ENCODE data around the gene PLCG1.

PLCG1 gene

GRCh38 chr20:41143354-41143753 lies 6.0 kb downstream of the PLCG1 start:
- Histone ChIP-seq H3K36me3 (no peaks in the 10 kb centered on the region), H3K4me1 (peaks cover 7 to 89% (median 70%) of the 10 kb centered on the region in 4 donors), H3K4me3 (no peak overlapping the region), H3K27ac (peak overlapping the region in 1 of 2 donors; percentile 31), H3K27me3 (no peaks in the 10 kb centered on the region), H3K9me3 (no peaks in the 10 kb centered on the region)
- no peak for TF ChIP-seq CTCF (IDR thresholded peaks at IDR 0.05)
- peak in 1 of 2 donors; percentile 17 for DNase-seq
- intact Hi-C loops (cut with DNase I; ENCODE audit: low total_unique reads): no loop called here

- H3K4me1 ChIP-seq: peaks cover 7 to 81% (median 64%) of the 10 kb centered on the region in 4 donors
- no peaks in the 10 kb centered on the region for H3K36me3 ChIP-seq
- H3K9me3 ChIP-seq: no peaks in the 10 kb centered on the region
- H3K27me3 ChIP-seq: no peaks in the 10 kb centered on the region
- no peak for DNase-seq
- H3K27ac ChIP-seq: peak overlapping the region; percentile 72 to 73
- intact Hi-C loops (cut with DNase I; ENCODE audit: low total_unique reads): no loop called here
- no peak for TF ChIP-seq CTCF (IDR thresholded peaks at IDR 0.05)
- no peak overlapping the region for H3K4me3 ChIP-seq
Observed at GRCh38 chr20:41145317-41145716, 8.0 kb downstream of the PLCG1 start.

GRCh38 chr20:41145821-41146620 lies 8.7 kb downstream of the PLCG1 start:
- no peak for DNase-seq
- H3K4me3 ChIP-seq: no peak overlapping the region
- TF ChIP-seq CTCF (IDR thresholded peaks at IDR 0.05): no peak
- H3K36me3 ChIP-seq: no peaks in the 10 kb centered on the region
- peak overlapping the region; percentile 72 to 73 for H3K27ac ChIP-seq
- H3K9me3 ChIP-seq: no peaks in the 10 kb centered on the region
- intact Hi-C loops (cut with DNase I; ENCODE audit: low total_unique reads): no loop called here
- H3K4me1 ChIP-seq: peaks cover 6 to 77% (median 59%) of the 10 kb centered on the region in 4 donors
- H3K27me3 ChIP-seq: no peaks in the 10 kb centered on the region

GRCh38 chr20:41147767-41148191 lies 10.4 kb downstream of the PLCG1 start:
- H3K27ac ChIP-seq: peak overlapping the region; percentile 49 to 72
- no peaks in the 10 kb centered on the region for H3K9me3 ChIP-seq
- no peak overlapping the region for H3K4me3 ChIP-seq
- no peak for TF ChIP-seq CTCF (IDR thresholded peaks at IDR 0.05)
- intact Hi-C loops (cut with DNase I; ENCODE audit: low total_unique reads): no loop called here
- H3K27me3 ChIP-seq: no peaks in the 10 kb centered on the region
- peaks cover 0 to 71% (median 56%) of the 10 kb centered on the region in 4 donors for H3K4me1 ChIP-seq
- no peaks in the 10 kb centered on the region for H3K36me3 ChIP-seq
- no peak for DNase-seq

- no peak overlapping the region for H3K4me3 ChIP-seq
- H3K27ac ChIP-seq: no peak overlapping the region
- intact Hi-C loops (cut with DNase I; ENCODE audit: low total_unique reads): no loop called here
- no peak for DNase-seq
- H3K4me1 ChIP-seq: peaks cover 0 to 72% (median 55%) of the 10 kb centered on the region in 4 donors
- no peaks in the 10 kb centered on the region for H3K27me3 ChIP-seq
- H3K36me3 ChIP-seq: no peaks in the 10 kb centered on the region
- no peaks in the 10 kb centered on the region for H3K9me3 ChIP-seq
- no peak for TF ChIP-seq CTCF (IDR thresholded peaks at IDR 0.05)
Observed at GRCh38 chr20:41148942-41149341, 11.6 kb downstream of the PLCG1 start.
